Osteoblast (primary cell): ENCODE measurements around the gene C5orf15. TPM values are rescaled to one million over a fixed set of nuclear protein-coding genes. Genes with fewer than 3 reads are reported as not detected.
A peak's percentile ranks its signal among the peaks of the same experiment; 100 is the strongest.

Experiments used
- DNase-seq: peaks from one replicate; pipeline ENCODE4 v3.0.0; 2011; ENCODE audit warnings: low spot score, mixed read lengths; ENCODE audit not compliant: insufficient read length; ENCODE audit errors: missing footprints
- H2AFZ ChIP-seq: 2 replicates; pipeline ENCODE4 v1.6.0; 2011; ENCODE audit warnings: mild to moderate bottlenecking, low read length
- H3K27ac ChIP-seq: 2 replicates; pipeline ENCODE4 v1.5.1; 2011; ENCODE audit warnings: mild to moderate bottlenecking, low read depth, low read length, moderate library complexity
- H3K27me3 ChIP-seq: 2 replicates; pipeline ENCODE4 v1.6.0; 2012; ENCODE audit warnings: mild to moderate bottlenecking, control low read depth, inconsistent platforms, low read length, moderate library complexity; ENCODE audit not compliant: insufficient read depth
- H3K36me3 ChIP-seq: 2 replicates; pipeline ENCODE4 v1.5.1; 2011; ENCODE audit warnings: mild to moderate bottlenecking, low read length, control low read depth, moderate library complexity; ENCODE audit not compliant: insufficient read depth
- H3K4me1 ChIP-seq: 2 replicates; pipeline ENCODE4 v1.5.1; 2011; ENCODE audit warnings: mild to moderate bottlenecking, low read length, control low read depth, moderate library complexity; ENCODE audit not compliant: insufficient read depth
- H3K4me2 ChIP-seq: 2 replicates; pipeline ENCODE4 v1.6.0; 2011; ENCODE audit warnings: mild to moderate bottlenecking, low read length; ENCODE audit not compliant: insufficient read depth
- H3K4me3 ChIP-seq: fragments of 200-600 bp; sonication (generic); 3 replicates; pipeline ENCODE4 v1.5.1; 2012; ENCODE audit warnings: mild to moderate bottlenecking, low read length, inconsistent platforms; ENCODE audit not compliant: insufficient read depth
- H3K79me2 ChIP-seq: 2 replicates; pipeline ENCODE4 v1.6.0; 2012; ENCODE audit warnings: mild to moderate bottlenecking, low read length, control low read depth, inconsistent platforms; ENCODE audit not compliant: insufficient read depth
- H3K9me3 ChIP-seq: 2 replicates; pipeline ENCODE4 v1.5.1; 2011; ENCODE audit warnings: low read depth, low read length, control low read depth
- H4K20me1 ChIP-seq: 2 replicates; pipeline ENCODE4 v1.6.0; 2012; ENCODE audit warnings: mild to moderate bottlenecking, low read length, control low read depth; ENCODE audit not compliant: insufficient read depth
- total RNA-seq: library from RNA; depleted of rRNA; stranded (reverse); fragments of >200 nt; gene quantifications from 2 replicates; pipeline ENCODE4 v1.2.3, GENCODE V29; 2012
- TF ChIP-seq, protein P1 (sequence below): IDR thresholded peaks from 2 replicates; pipeline ENCODE4 v1.5.1; 2011; ENCODE audit warnings: mild to moderate bottlenecking, low read depth, low read length, moderate library complexity; ENCODE audit errors: extremely low read depth

C5orf15 gene
- total RNA-seq, 1 donor = 68.4 TPM

DNA sequence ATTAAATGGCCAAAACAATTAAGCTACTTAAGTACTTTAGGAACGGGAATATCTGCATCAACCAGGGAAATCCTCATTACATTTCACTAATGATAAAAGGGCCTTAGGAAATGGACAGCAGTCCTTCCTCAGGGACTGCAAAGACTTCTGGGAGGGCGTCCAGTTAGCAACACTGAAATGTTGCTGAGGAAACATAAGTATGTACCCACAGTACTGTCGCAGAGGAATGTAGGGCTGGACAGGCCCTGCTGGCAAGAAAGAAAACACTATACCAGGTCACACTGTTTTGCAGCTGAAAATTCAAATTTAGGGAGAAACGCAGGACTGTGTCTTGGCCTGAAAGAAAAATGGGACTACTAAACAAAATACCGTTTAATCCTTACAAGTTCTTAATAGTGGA, 1.3 kb downstream of the C5orf15 start:
- peak overlapping the region; percentile 78 for H3K4me2 ChIP-seq
- no peak for DNase-seq
- peaks cover 56% of the 10 kb centered on the region for H3K79me2 ChIP-seq
- TF ChIP-seq, protein P1, sequence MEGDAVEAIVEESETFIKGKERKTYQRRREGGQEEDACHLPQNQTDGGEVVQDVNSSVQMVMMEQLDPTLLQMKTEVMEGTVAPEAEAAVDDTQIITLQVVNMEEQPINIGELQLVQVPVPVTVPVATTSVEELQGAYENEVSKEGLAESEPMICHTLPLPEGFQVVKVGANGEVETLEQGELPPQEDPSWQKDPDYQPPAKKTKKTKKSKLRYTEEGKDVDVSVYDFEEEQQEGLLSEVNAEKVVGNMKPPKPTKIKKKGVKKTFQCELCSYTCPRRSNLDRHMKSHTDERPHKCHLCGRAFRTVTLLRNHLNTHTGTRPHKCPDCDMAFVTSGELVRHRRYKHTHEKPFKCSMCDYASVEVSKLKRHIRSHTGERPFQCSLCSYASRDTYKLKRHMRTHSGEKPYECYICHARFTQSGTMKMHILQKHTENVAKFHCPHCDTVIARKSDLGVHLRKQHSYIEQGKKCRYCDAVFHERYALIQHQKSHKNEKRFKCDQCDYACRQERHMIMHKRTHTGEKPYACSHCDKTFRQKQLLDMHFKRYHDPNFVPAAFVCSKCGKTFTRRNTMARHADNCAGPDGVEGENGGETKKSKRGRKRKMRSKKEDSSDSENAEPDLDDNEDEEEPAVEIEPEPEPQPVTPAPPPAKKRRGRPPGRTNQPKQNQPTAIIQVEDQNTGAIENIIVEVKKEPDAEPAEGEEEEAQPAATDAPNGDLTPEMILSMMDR = no peak
- peaks cover 13% of the 10 kb centered on the region for H4K20me1 ChIP-seq
- H3K9me3 ChIP-seq = no peaks in the 10 kb centered on the region
- H3K27me3 ChIP-seq = no peaks in the 10 kb centered on the region
- peak overlapping the region; percentile 95 for H3K27ac ChIP-seq
- H2AFZ ChIP-seq = no peak overlapping the region
- peaks cover 9% of the 10 kb centered on the region for H3K36me3 ChIP-seq
- H3K4me3 ChIP-seq = peak overlapping the region; percentile 98
- peaks cover 38% of the 10 kb centered on the region for H3K4me1 ChIP-seq

DNA sequence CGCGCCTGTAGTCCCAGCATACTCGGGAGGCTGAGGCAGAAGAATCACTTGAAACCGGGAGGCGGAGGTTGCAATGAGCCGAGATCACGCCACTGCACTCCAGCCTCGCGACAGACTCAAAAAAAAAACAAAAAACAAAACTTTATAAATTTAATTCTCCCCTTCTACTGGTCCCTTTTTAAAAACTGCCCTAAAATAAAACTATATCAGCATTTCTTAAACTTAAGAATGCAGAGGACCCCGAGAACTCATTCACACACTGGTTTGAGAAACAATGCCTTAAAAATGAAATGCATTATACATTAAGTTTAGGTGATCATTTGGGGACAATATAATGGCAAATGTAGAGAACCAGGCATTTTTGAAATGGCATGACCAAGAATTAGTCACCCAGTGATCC, 2.3 kb downstream of the C5orf15 start:
- Histone ChIP-seq H3K79me2 (peaks cover 65% of the 10 kb centered on the region), H3K4me3 (no peak overlapping the region), H3K4me1 (peaks cover 41% of the 10 kb centered on the region), H3K4me2 (no peak overlapping the region), H3K9me3 (no peaks in the 10 kb centered on the region), H3K36me3 (peaks cover under 1% of the 10 kb centered on the region), H3K27ac (no peak overlapping the region), H2AFZ (no peak overlapping the region), H3K27me3 (no peaks in the 10 kb centered on the region), H4K20me1 (peaks cover 14% of the 10 kb centered on the region)
- no peak for DNase-seq
- TF ChIP-seq, protein P1 = no peak

DNA sequence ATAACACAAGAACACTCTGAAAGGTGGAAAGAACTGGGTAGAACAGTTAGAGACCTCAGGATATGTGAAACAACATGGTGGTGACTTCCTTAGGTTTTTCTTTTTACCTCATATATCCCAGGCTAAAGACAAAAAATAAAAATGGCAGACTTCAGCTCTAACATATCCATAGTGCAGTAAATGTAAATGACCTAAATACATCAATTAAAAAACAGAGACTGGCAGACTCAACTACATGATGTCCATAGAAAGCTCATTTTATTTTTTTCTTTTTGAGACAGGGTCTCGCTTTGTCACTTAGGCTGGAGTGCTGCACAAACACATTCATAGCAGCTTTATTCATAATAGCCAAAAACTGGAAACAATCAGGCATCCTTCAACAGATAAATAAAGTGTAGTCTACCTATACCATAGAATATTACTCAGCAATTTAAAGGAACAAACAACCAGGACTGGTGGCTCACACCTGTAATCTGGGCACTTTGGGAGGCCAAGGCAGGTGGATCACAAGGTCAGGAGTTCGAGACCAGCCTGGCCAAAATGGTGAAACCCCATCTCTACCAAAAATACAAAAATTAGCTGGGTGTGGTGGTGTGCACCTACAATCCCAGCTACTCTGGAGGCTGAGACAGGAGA, 4.8 kb downstream of the C5orf15 start:
- Histone ChIP-seq H4K20me1 (peaks cover 19% of the 10 kb centered on the region), H3K4me1 (peaks cover 28% of the 10 kb centered on the region), H3K4me2 (no peak overlapping the region), H3K79me2 (peaks cover 86% of the 10 kb centered on the region), H3K27ac (peak overlapping the region; percentile 56), H2AFZ (no peak overlapping the region), H3K9me3 (no peaks in the 10 kb centered on the region), H3K27me3 (no peaks in the 10 kb centered on the region), H3K4me3 (no peak overlapping the region), H3K36me3 (peaks cover 12% of the 10 kb centered on the region)
- DNase-seq = no peak
- TF ChIP-seq, protein P1 = no peak

DNA sequence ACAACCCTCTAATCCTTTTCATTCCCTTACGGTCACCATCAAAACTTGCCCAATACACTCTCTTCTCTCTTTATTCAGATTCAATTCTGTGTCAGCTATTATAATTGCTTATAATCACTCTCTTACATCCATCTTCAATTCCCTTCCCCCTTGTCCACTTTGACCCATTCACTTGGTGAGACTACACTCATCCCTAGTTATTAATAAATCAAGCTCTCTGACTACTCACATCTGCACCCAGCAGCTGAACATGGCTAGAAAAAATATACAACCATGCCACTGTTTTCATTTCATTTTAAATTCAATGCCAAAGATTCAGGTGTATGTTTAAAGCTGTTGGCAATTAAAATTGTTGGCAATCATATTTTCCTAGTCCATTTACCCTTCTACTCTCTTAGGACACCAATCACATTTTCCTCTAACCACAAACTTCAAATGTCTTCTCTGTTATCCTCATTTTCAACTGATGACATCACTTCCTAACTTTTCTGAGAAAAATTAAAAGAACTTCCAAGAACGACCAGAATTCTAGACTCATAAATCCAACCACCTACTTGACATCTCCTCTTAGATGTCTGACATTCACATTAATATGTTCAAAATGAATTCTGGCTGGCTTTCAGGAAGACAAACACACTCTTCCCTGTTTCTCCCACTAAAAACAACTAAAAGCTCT, 5.5 kb downstream of the C5orf15 start:
- H2AFZ ChIP-seq = no peak overlapping the region
- peaks cover 28% of the 10 kb centered on the region for H3K4me1 ChIP-seq
- no peaks in the 10 kb centered on the region for H3K27me3 ChIP-seq
- DNase-seq = no peak
- peak overlapping the region; percentile 56 for H3K27ac ChIP-seq
- no peaks in the 10 kb centered on the region for H3K9me3 ChIP-seq
- peak overlapping the region; percentile 43 for H3K4me2 ChIP-seq
- peak overlapping the region; percentile 4 for H3K4me3 ChIP-seq
- H3K36me3 ChIP-seq = peaks cover 16% of the 10 kb centered on the region
- peaks cover 20% of the 10 kb centered on the region for H4K20me1 ChIP-seq
- peaks cover 84% of the 10 kb centered on the region for H3K79me2 ChIP-seq
- TF ChIP-seq, protein P1 = no peak
